ENCODE data around the gene TET1. TPM values are rescaled to one million over a fixed set of nuclear protein-coding genes. Genes with fewer than 3 reads are reported as not detected.

The TET1 gene
- total and polyA plus RNA-seq, 9 of the 15 experiments (the other 6 are each of a cell fraction or from before 2014, with no cell fraction given): 2.6 to 21.3 (median 11.6) TPM

- peak; percentile 74 for TF ChIP-seq BRD9 (IDR thresholded peaks at IDR 0.05; ENCODE audit: low read depth, partially characterized antibody)
- no peak for TF ChIP-seq POLR2B (IDR thresholded peaks at IDR 0.05; ENCODE audit: low read depth, partially characterized antibody)
- no peak for TF ChIP-seq ZNF143 (CRISPR knock-in tag; IDR thresholded peaks at IDR 0.05)
- TF ChIP-seq NFIX (CRISPR knock-in tag; IDR thresholded peaks at IDR 0.05; ENCODE audit: low read depth): no peak
- no peak for TF ChIP-seq RNF219 (CRISPR knock-in tag; IDR thresholded peaks at IDR 0.05)
- TF ChIP-seq ZZZ3 (IDR thresholded peaks at IDR 0.05): no peak
- TF ChIP-seq SRF (CRISPR knock-in tag; IDR thresholded peaks at IDR 0.05): peak in 1 of 2 experiments; percentile 96; a peak in 1 of 4 replicates
- no peak for TF ChIP-seq MCM5 (IDR thresholded peaks at IDR 0.05; ENCODE audit: low read depth)
- TF ChIP-seq GABPB1 (CRISPR knock-in tag; IDR thresholded peaks at IDR 0.05): no peak
- no peak for TF ChIP-seq U2AF2 (optimal IDR thresholded peaks at IDR 0.05; ENCODE audit: low read depth, low read length)
- no peak for TF ChIP-seq ZNF780A (CRISPR knock-in tag; IDR thresholded peaks at IDR 0.05)
- no peak for TF ChIP-seq USF2 (CRISPR knock-in tag; IDR thresholded peaks at IDR 0.05)
- TF ChIP-seq XRCC4 (IDR thresholded peaks at IDR 0.05; ENCODE audit: extremely low read depth, insufficient read depth, insufficient read length): no peak
- no peak for TF ChIP-seq NR2F6 (CRISPR knock-in tag; IDR thresholded peaks at IDR 0.05)
- no peak for TF ChIP-seq RBM14 (IDR thresholded peaks at IDR 0.05; ENCODE audit: borderline replicate concordance, insufficient read depth, low read depth, low read length)
- no peak for TF ChIP-seq ZNF584 (CRISPR knock-in tag; IDR thresholded peaks at IDR 0.05; ENCODE audit: low read depth)
- TF ChIP-seq CC2D1A (IDR thresholded peaks at IDR 0.05): peak; percentile 48; the same call in 1 of the 2 replicates
- TF ChIP-seq ZC3H4 (CRISPR knock-in tag; IDR thresholded peaks at IDR 0.05; ENCODE audit: borderline replicate concordance): no peak
- no peak for TF ChIP-seq MBD1 (CRISPR knock-in tag; IDR thresholded peaks at IDR 0.05)
- no peak for TF ChIP-seq PURB (CRISPR knock-in tag; IDR thresholded peaks at IDR 0.05; ENCODE audit: low read depth)
- TF ChIP-seq CBX8 (IDR thresholded peaks at IDR 0.05; ENCODE audit: borderline replicate concordance, extremely low read depth, low read depth, low read length, poor library complexity, severe bottlenecking): no peak
- TF ChIP-seq ZNF778 (CRISPR knock-in tag; IDR thresholded peaks at IDR 0.05): no peak
- TF ChIP-seq ELF1 (tag; IDR thresholded peaks at IDR 0.05): peak; percentile 80
- no peak for TF ChIP-seq CCAR2 (IDR thresholded peaks at IDR 0.05; ENCODE audit: low read depth, low read length)
- TF ChIP-seq TRIM24 (IDR thresholded peaks at IDR 0.05): peak in 1 of 2 experiments; percentile 33; a peak in 1 of 4 replicates
Observed at GRCh38 chr10:68550747-68551411, 9.3 kb upstream of the TET1 start (continued).

Measured in K562 (cell line).